Measurements from ENCODE around the gene UIMC1. TPM values are rescaled to one million over a fixed set of nuclear protein-coding genes. Genes with fewer than 3 reads are reported as not detected.
A peak's percentile ranks its signal among the peaks of the same experiment; 100 is the strongest.
"Not testable (repeated sequence)": the region's sequence is repeated elsewhere in the genome, so short reads cannot be mapped to it uniquely, and the experiment has no call there.

Gene UIMC1
- 10 to 100 TPM in 4 of 6 experiments, 1 to 10 TPM in 2; 8.4 to 15.6 (median 13.0) TPM for total RNA-seq
- long read RNA-seq, partial matches to known transcripts = 1 of 2 reads
- long read RNA-seq, other reads (novel, unspliced or antisense) = 1 of 2 reads

GRCh38 chr5:177006265-177006972 lies at the start of gene UIMC1:
TSS of gene UIMC1 (minus strand) at chr5:177006779. CDS start at chr5:176982615, 24,164 bp downstream.
- 1% methylated on average over 33 of the region's 83 CpGs for WGBS (ENCODE audit: insufficient coverage, low coverage, low lambda C conversion rate, missing lambda C conversion rate)
- ATAC-seq = peak; percentile 94 to 96 (median 94)
- Histone ChIP-seq H3K4me3 (peak within 1 kb of the TSS; percentile 66 to 99 (median 88)), H3K9me3 (no peaks in the 10 kb centered on the region), H3K4me1 (peaks cover 0 to 15% (median 8%) of the 10 kb centered on the region in 4 donors), H3K27ac (peak within 1 kb of the TSS; percentile 74 to 87 (median 80)), H3K36me3 (no peaks in the 10 kb centered on the region), H3K27me3 (no peaks in the 10 kb centered on the region)
- TF ChIP-seq CTCF (IDR thresholded peaks at IDR 0.05) (no peak), POLR2A (IDR thresholded peaks at IDR 0.05) (peak; percentile 22)
- peak; percentile 95 for DNase-seq
- intact Hi-C loops (cut with DNase I) = no loop called here

- Histone ChIP-seq H3K27me3 (no peaks in the 10 kb centered on the region), H3K4me1 (no peaks in the 10 kb centered on the region), H3K9me3 (no peaks in the 10 kb centered on the region), H3K4me3 (no peak overlapping the region), H3K36me3 (peaks cover 0 to 22% (median 7%) of the 10 kb centered on the region in 4 donors), H3K27ac (no peak overlapping the region)
- intact Hi-C loops (cut with DNase I) = no loop called here
- ATAC-seq (no peak), DNase-seq (no peak)
- TF ChIP-seq POLR2A (IDR thresholded peaks at IDR 0.05) (no peak), CTCF (IDR thresholded peaks at IDR 0.05) (no peak)
- 80% methylated on average over 5 of the region's 5 CpGs for WGBS (ENCODE audit: insufficient coverage, low coverage, low lambda C conversion rate, missing lambda C conversion rate)
Measured at GRCh38 chr5:177049285-177049684, 42.7 kb upstream of the UIMC1 start.

- H3K9me3 ChIP-seq; H3K4me3 ChIP-seq; H3K27me3 ChIP-seq; DNase-seq; ATAC-seq; intact Hi-C loops (cut with DNase I); H3K4me1 ChIP-seq; H3K27ac ChIP-seq: not testable (repeated sequence)
- whole genome bisulfite sequencing (ENCODE audit: insufficient coverage, low coverage, low lambda C conversion rate, missing lambda C conversion rate) = 97% methylated on average over 6 of the region's 7 CpGs
- peaks cover 0 to 22% (median 7%) of the 10 kb centered on the region in 4 donors for H3K36me3 ChIP-seq
Measured at GRCh38 chr5:177048531-177048930, 42.0 kb upstream of the UIMC1 start.

GRCh38 chr5:177045631-177046030 lies 39.1 kb upstream of the UIMC1 start:
- Histone ChIP-seq H3K4me3 (no peak overlapping the region), H3K27ac (no peak overlapping the region), H3K36me3 (peaks cover 0 to 29% (median 15%) of the 10 kb centered on the region in 4 donors), H3K9me3 (no peaks in the 10 kb centered on the region), H3K27me3 (no peaks in the 10 kb centered on the region), H3K4me1 (no peaks in the 10 kb centered on the region)
- DNase-seq (no peak), ATAC-seq (no peak)
- TF ChIP-seq CTCF (IDR thresholded peaks at IDR 0.05) (no peak), POLR2A (IDR thresholded peaks at IDR 0.05) (no peak)
- intact Hi-C loops (cut with DNase I) = no loop called here
- WGBS (ENCODE audit: insufficient coverage, low coverage, low lambda C conversion rate, missing lambda C conversion rate) = 94% methylated on average over 4 of the region's 4 CpGs

- intact Hi-C loops (cut with DNase I) = no loop called here
- DNase-seq (no peak), ATAC-seq (no peak)
- Histone ChIP-seq H3K4me3 (no peak overlapping the region), H3K27ac (no peak overlapping the region), H3K9me3 (no peaks in the 10 kb centered on the region), H3K36me3 (peaks cover 0 to 29% (median 15%) of the 10 kb centered on the region in 4 donors), H3K4me1 (no peaks in the 10 kb centered on the region), H3K27me3 (no peaks in the 10 kb centered on the region)
- TF ChIP-seq CTCF (IDR thresholded peaks at IDR 0.05) (no peak), POLR2A (IDR thresholded peaks at IDR 0.05) (no peak)
- WGBS (ENCODE audit: insufficient coverage, low coverage, low lambda C conversion rate, missing lambda C conversion rate) = 100% methylated on average over 1 of the region's 1 CpG
Measured at GRCh38 chr5:177044641-177045040, 38.1 kb upstream of the UIMC1 start.

Data from right lobe of liver (tissue), 6 donors.